GM12878 (cell line): Measurements from ENCODE around the gene AKAP13. TPM values are rescaled to one million over a fixed set of nuclear protein-coding genes. Genes with fewer than 3 reads are reported as not detected.

Experiments
- ATAC-seq: fragments of 200-7000 bp; cut with Tn5 transposase; 3 replicates; pipeline ENCODE4 v1.9.1; 2020; ENCODE audit warnings: mild to moderate bottlenecking, moderate library complexity
- BruUV-seq: library from RNA; stranded (reverse); fragments of 400-500 nt; replicated peaks from 2 replicates; lab custom pipeline; 2021; lab: Mats Ljungman, UMichigan
- CTCF ChIA-PET: fragments of 300-600 bp; sonication (Branson Sonifier 250); formaldehyde crosslinking; extraction: SDS; loops from one replicate; lab custom pipeline; 2021; ENCODE audit warnings: inconsistent platforms; lab: Yijun Ruan, JAX
- POLR2A ChIA-PET: fragments of 350-600 bp; formaldehyde crosslinking; extraction: SDS; loops from one replicate; lab custom pipeline; 2021; ENCODE audit warnings: inconsistent platforms; lab: Charles Lee
- RAD21 ChIA-PET: fragments of 300-600 bp; sonication (Branson Sonifier 250); formaldehyde crosslinking; loops from one replicate; lab custom pipeline; 2023; ENCODE audit warnings: antibody characterized with exemption; ENCODE audit not compliant: unreplicated experiment; lab: Charles Lee
- SMC1A ChIA-PET: fragments of 300-600 bp; sonication (Branson Sonifier 250); formaldehyde crosslinking; loops from one replicate; lab custom pipeline; 2023; ENCODE audit not compliant: unreplicated experiment, uncharacterized antibody; lab: Charles Lee
- DNase-seq: peaks from one replicate; pipeline ENCODE4 v3.0.0-alpha.2; 2011; ENCODE audit warnings: low read depth, low spot score
- FAIRE-seq: peaks from 3 replicates; lab custom pipeline; 2011; peaks lifted over from hg19 to GRCh38; lab: Jason Lieb, UNC
- H2AFZ ChIP-seq: 2 replicates; pipeline ENCODE4 v1.6.0; 2011; ENCODE audit warnings: low read depth, low read length, control low read depth; ENCODE audit not compliant: control insufficient read depth
- H3K27ac ChIP-seq: 2 replicates; pipeline ENCODE4 v1.5.1; 2011; ENCODE audit warnings: control low read depth; ENCODE audit not compliant: control insufficient read depth, insufficient read depth
- H3K27me3 ChIP-seq, 2 experiments: replicated peaks in 1 of 2; 2 replicates each; pipeline versions ENCODE4 v1.6.0 to v1.6.1; 2011; ENCODE audit warnings: low read length in 1 of 2; ENCODE audit not compliant: control insufficient read depth in 2 of 2, insufficient read depth in 2 of 2
- H3K36me3 ChIP-seq, 2 experiments: 2 replicates each; pipeline ENCODE4 v1.5.1; 2011; ENCODE audit warnings: low read length in 1 of 2; ENCODE audit not compliant: control insufficient read depth in 2 of 2, insufficient read depth in 2 of 2
- H3K4me1 ChIP-seq: 2 replicates; pipeline ENCODE4 v1.6.1; 2011; ENCODE audit warnings: mild to moderate bottlenecking, low read length, moderate library complexity, mixed read lengths; ENCODE audit not compliant: control insufficient read depth, insufficient read depth
- H3K4me2 ChIP-seq: 2 replicates; pipeline ENCODE4 v1.6.0; 2011; ENCODE audit warnings: control low read depth; ENCODE audit not compliant: control insufficient read depth, insufficient read depth
- H3K4me3 ChIP-seq: fragments of 200-600 bp; sonication (generic); 2 replicates; pipeline ENCODE4 v1.5.1; 2016
- H3K79me2 ChIP-seq: 2 replicates; pipeline ENCODE4 v1.6.0; 2011; ENCODE audit warnings: low read length; ENCODE audit not compliant: control insufficient read depth, insufficient read depth
- H3K9ac ChIP-seq: 2 replicates; pipeline ENCODE4 v1.8.0; 2011; ENCODE audit warnings: low read length, control low read depth, mixed read lengths; ENCODE audit not compliant: control insufficient read depth, insufficient read depth
- H3K9me3 ChIP-seq: replicated peaks from 3 replicates; pipeline ENCODE4 v1.5.1; 2011; ENCODE audit warnings: mild to moderate bottlenecking, low read length; ENCODE audit not compliant: control insufficient read depth, insufficient read depth
- H4K20me1 ChIP-seq: 2 replicates; pipeline ENCODE4 v1.6.0; 2011; ENCODE audit not compliant: control insufficient read depth, insufficient read depth
- BCL11A ChIP-seq: IDR thresholded peaks from 2 replicates; pipeline ENCODE4 v1.6.1; 2011; ENCODE audit warnings: low read depth, low read length
- BMI1 ChIP-seq: fragments of 450-650 bp; IDR thresholded peaks from 2 replicates; pipeline ENCODE4 v1.6.1; 2016; ENCODE audit warnings: mild to moderate bottlenecking, moderate library complexity, borderline replicate concordance
- CEBPZ ChIP-seq: fragments of 150-350 bp; IDR thresholded peaks from 2 replicates; pipeline ENCODE4 v1.6.1; 2016; ENCODE audit warnings: low read depth, low read length
- IKZF2 ChIP-seq, 2 experiments: fragments of 450-650 bp; IDR thresholded peaks; 2 replicates each; pipeline ENCODE4 v1.6.1; 2017; ENCODE audit warnings: mild to moderate bottlenecking in 2 of 2, moderate library complexity in 2 of 2
- MTA2 ChIP-seq: fragments of 450-650 bp; IDR thresholded peaks from 2 replicates; pipeline ENCODE4 v1.6.1; 2016; ENCODE audit warnings: low read depth, mild to moderate bottlenecking, moderate library complexity
- MXI1 ChIP-seq: fragments of 150-350 bp; IDR thresholded peaks from 2 replicates; pipeline ENCODE4 v1.6.1; 2011; ENCODE audit warnings: low read depth, mild to moderate bottlenecking, inconsistent platforms, low read length, improper control_type of control experiment
- POU2F2 ChIP-seq: IDR thresholded peaks from 3 replicates; pipeline ENCODE4 v1.6.1; 2011; ENCODE audit warnings: low read depth, mild to moderate bottlenecking, low read length, borderline replicate concordance
- RB1 ChIP-seq: fragments of 450-650 bp; formaldehyde crosslinking; IDR thresholded peaks from 2 replicates; pipeline ENCODE4 v1.6.1; 2017; ENCODE audit warnings: mild to moderate bottlenecking, borderline replicate concordance
- REST ChIP-seq: IDR thresholded peaks from 2 replicates; pipeline ENCODE4 v1.6.1; 2012; ENCODE audit warnings: mild to moderate bottlenecking, low read depth, low read length
- SIX5 ChIP-seq: IDR thresholded peaks from 2 replicates; pipeline ENCODE4 v1.6.1; 2011; ENCODE audit warnings: mild to moderate bottlenecking, low read depth, low read length, moderate library complexity; ENCODE audit not compliant: severe bottlenecking
- SKIL ChIP-seq: fragments of 450-650 bp; IDR thresholded peaks from 2 replicates; pipeline ENCODE4 v1.6.1; 2017; ENCODE audit warnings: mild to moderate bottlenecking, low read depth, inconsistent platforms; ENCODE audit not compliant: poor library complexity, severe bottlenecking
- STAT1 ChIP-seq: fragments of 450-650 bp; conservative IDR thresholded peaks from 2 replicates; pipeline ENCODE4 v1.6.1; 2014; ENCODE audit warnings: antibody characterized with exemption, mild to moderate bottlenecking
- SUPT20H ChIP-seq: IDR thresholded peaks from 2 replicates; pipeline ENCODE4 v1.6.1; 2011; ENCODE audit warnings: low read depth, mild to moderate bottlenecking, low read length, moderate library complexity, borderline replicate concordance; ENCODE audit not compliant: control insufficient read depth
- TARDBP ChIP-seq: IDR thresholded peaks from 2 replicates; pipeline ENCODE4 v1.6.1; 2016; ENCODE audit warnings: borderline replicate concordance
- TCF12 ChIP-seq: IDR thresholded peaks from 2 replicates; pipeline ENCODE4 v1.6.1; 2011; ENCODE audit warnings: low read depth, mild to moderate bottlenecking, low read length
- ZNF217 ChIP-seq: fragments of 450-650 bp; IDR thresholded peaks from 2 replicates; pipeline ENCODE4 v1.6.1; 2017; ENCODE audit warnings: antibody characterized with exemption, mild to moderate bottlenecking
- WGBS: methylation state at CpG from one replicate; pipeline ENCODE4 v1.1.6; 2016; ENCODE audit warnings: low lambda C conversion rate; ENCODE audit not compliant: insufficient replicate concordance, insufficient coverage; ENCODE audit errors: missing lambda C conversion rate; 5-methylcytosine and 5-hydroxymethylcytosine counted together
- in situ Hi-C: fragments of 300-500 bp; cut with MboI; formaldehyde crosslinking; loops from 9 replicates; pipeline ENCODE4 v1.14.3; 2018; ENCODE audit warnings: mixed read lengths
- intact Hi-C: fragments of 100-400 bp; cut with micrococcal nuclease; formaldehyde crosslinking; loops from one replicate; pipeline ENCODE4 v1.14.2; 2022; ENCODE audit not compliant: unreplicated experiment
- polyA plus RNA-seq, 11 experiments: library from polyadenylated mRNA; depleted of rRNA in 4 of 11; unstranded in 6 of 11; stranded (reverse) in 5 of 11; fragments of >200 nt; fragmentation: Nextera tagmentation in 4 of 11; fragmentation: Illumina TruSeq in 1 of 11; extraction: Ambion mirVana in 4 of 11; extraction: Trizol in 1 of 11; gene quantifications; 1 replicate in 1 of 11; 2 replicates in 10 of 11; pipeline versions ENCODE4 v1.2.1 to v1.2.3, GENCODE V29; 2011 to 2016; ENCODE audit warnings: inconsistent platforms in 2 of 11, missing spikeins in 2 of 11, low read depth in 1 of 11
- total RNA-seq, 4 experiments: library from RNA; depleted of rRNA in 3 of 4; stranded (reverse); fragments of >200 nt in 3 of 4; fragmentation: Illumina TruSeq in 1 of 4; extraction: Trizol in 1 of 4; gene quantifications; 2 replicates each; pipeline versions ENCODE4 v1.2.1 to v1.2.3, GENCODE V29; 2013 to 2021

Gene AKAP13
- total and polyA plus RNA-seq, 10 of the 15 experiments (the other 5 are each of a cell fraction or from before 2014, with no cell fraction given): 14.4 to 74.9 (median 55.1) TPM

- SMC1A ChIA-PET: no interaction called here
- H3K4me1 ChIP-seq: peaks cover 46% of the 10 kb centered on the region
- no peaks in the 10 kb centered on the region for H3K27me3 ChIP-seq
- no peak overlapping the region for H3K4me2 ChIP-seq
- FAIRE-seq (no peak), ATAC-seq (no peak), DNase-seq (no peak)
- RAD21 ChIA-PET: no interaction called here
- no peak overlapping the region for H3K4me3 ChIP-seq
- 100% methylated on average over 1 of the region's 1 CpG for WGBS
- no peaks in the 10 kb centered on the region; the same call in 1 of the 2 replicates for H4K20me1 ChIP-seq
- H2AFZ ChIP-seq: no peak overlapping the region
- CTCF ChIA-PET: no interaction called here
- H3K36me3 ChIP-seq: no peaks in the 10 kb centered on the region; a peak in 1 of 4 replicates
- POLR2A ChIA-PET: interaction anchor here (1.0 kb wide), 1 partner anchor 46 kb away, joined by 3 read pairs; no protein-coding TSS in a partner anchor
- BruUV-seq: no TSS peak
- intact Hi-C loops: no loop called here
- H3K79me2 ChIP-seq: peaks cover 79% of the 10 kb centered on the region
- no peak overlapping the region for H3K9ac ChIP-seq
- no peak overlapping the region for H3K27ac ChIP-seq
- no peaks in the 10 kb centered on the region; the same call in 2 of the 3 replicates for H3K9me3 ChIP-seq
- in situ Hi-C loops: no loop called here
- TF ChIP-seq BMI1 (no peak), RB1 (no peak), CEBPZ (no peak), SUPT20H (no peak), SKIL (no peak), REST (no peak), BCL11A (no peak), TCF12 (no peak), STAT1 (no peak), IKZF2 (IDR thresholded peaks at IDR 0.05) (no peak), MTA2 (no peak), TARDBP (no peak), MXI1 (no peak), POU2F2 (no peak), SIX5 (no peak), ZNF217 (no peak)
These were observed 46.1 kb downstream of the AKAP13 start for GRCh38 chr15:85426481-85426880.
